PC-9 (cell line): ENCODE results near the gene ABCG5. TPM values are rescaled to one million over a fixed set of nuclear protein-coding genes. Genes with fewer than 3 reads are reported as not detected.

Experiments
- BruUV-seq: library from RNA; stranded (reverse); fragments of 400-500 nt; replicated peaks from 2 replicates; lab custom pipeline; 2021; lab: Mats Ljungman, UMichigan
- CTCF ChIA-PET: fragments of 300-600 bp; sonication (Branson Sonifier 250); formaldehyde crosslinking; loops from one replicate; lab custom pipeline; 2022; ENCODE audit warnings: antibody characterized with exemption; lab: Charles Lee
- POLR2A ChIA-PET: fragments of 300-600 bp; sonication (Branson Sonifier 250); formaldehyde crosslinking; loops from one replicate; lab custom pipeline; 2022; ENCODE audit warnings: antibody characterized with exemption; ENCODE audit not compliant: unreplicated experiment; lab: Charles Lee
- DNase-seq, 2 experiments: peaks; one replicate each; pipeline versions ENCODE4 v3.0.0 to v3.0.0-alpha.2; 2015 to 2022; ENCODE audit warnings: mixed read lengths in 1 of 2
- H2AFZ ChIP-seq: fragments of 200-600 bp; sonication (generic); 2 replicates; pipeline ENCODE4 v1.8.1; 2017; ENCODE audit warnings: antibody characterized with exemption
- H3F3A ChIP-seq: fragments of 200-600 bp; sonication (generic); 2 replicates; pipeline ENCODE4 v1.8.1; 2017; ENCODE audit warnings: antibody characterized with exemption, mild to moderate bottlenecking, low read depth; ENCODE audit not compliant: insufficient read depth
- H3K27ac ChIP-seq: fragments of 200-600 bp; sonication (generic); 2 replicates; pipeline ENCODE4 v1.6.1; 2016; ENCODE audit warnings: mixed run types
- H3K27me3 ChIP-seq: fragments of 200-600 bp; sonication (generic); 2 replicates; pipeline ENCODE4 v1.6.1; 2016; ENCODE audit warnings: low read depth, mixed run types; ENCODE audit not compliant: insufficient read depth
- H3K36me3 ChIP-seq: fragments of 200-600 bp; sonication (generic); 2 replicates; pipeline ENCODE4 v1.6.1; 2016; ENCODE audit warnings: low read depth, mixed run types
- H3K4me1 ChIP-seq: fragments of 200-600 bp; sonication (generic); replicated peaks from 2 replicates; pipeline ENCODE4 v1.6.1; 2016; ENCODE audit warnings: mixed run types; ENCODE audit not compliant: insufficient read depth
- H3K4me2 ChIP-seq: fragments of 200-600 bp; sonication (generic); 2 replicates; pipeline ENCODE4 v1.6.1; 2017; ENCODE audit warnings: mixed run types
- H3K4me3 ChIP-seq: fragments of 200-600 bp; sonication (generic); 2 replicates; pipeline ENCODE4 v1.6.1; 2016; ENCODE audit warnings: mixed run types
- H3K79me2 ChIP-seq: fragments of 200-600 bp; sonication (generic); 2 replicates; pipeline ENCODE4 v1.6.1; 2017; ENCODE audit warnings: low read depth, mixed run types
- H3K9me2 ChIP-seq: fragments of 200-600 bp; sonication (generic); 2 replicates; pipeline ENCODE4 v1.8.1; 2017; ENCODE audit warnings: mild to moderate bottlenecking; ENCODE audit not compliant: insufficient read depth
- H3K9me3 ChIP-seq: fragments of 200-600 bp; sonication (generic); 2 replicates; pipeline ENCODE4 v1.8.1; 2016; ENCODE audit warnings: low read depth; ENCODE audit not compliant: insufficient read depth
- H4K20me1 ChIP-seq: fragments of 200-600 bp; sonication (generic); 2 replicates; pipeline ENCODE4 v1.8.1; 2017; ENCODE audit not compliant: insufficient read depth
- EZH2 ChIP-seq: fragments of 200-600 bp; sonication (generic); IDR thresholded peaks from 2 replicates; pipeline ENCODE4 v1.8.0; 2017; ENCODE audit warnings: antibody characterized with exemption, low read depth
- intact Hi-C: fragments of 100-400 bp; cut with micrococcal nuclease; formaldehyde crosslinking; loops from one replicate; pipeline ENCODE4 v1.10.0; 2022; ENCODE audit not compliant: unreplicated experiment
- total RNA-seq: library from RNA; stranded (reverse); gene quantifications from 2 replicates; pipeline ENCODE4 v1.2.3, GENCODE V29; 2021
- TF ChIP-seq, protein P1 (sequence below): fragments of 200-600 bp; sonication (generic); conservative IDR thresholded peaks from 2 replicates; pipeline ENCODE4 v1.6.1; 2017; ENCODE audit warnings: mixed run types, antibody characterized with exemption, mild to moderate bottlenecking, moderate library complexity

ABCG5 gene
- total RNA-seq, 1 experiment from 2014 or later, result not detected

GRCh38 chr2:43840965-43841364 lies 2.3 kb upstream of the ABCG5 start:
- ChIA-PET POLR2A (no interaction called here), CTCF (no interaction called here)
- TF ChIP-seq EZH2, result no peak
- TF ChIP-seq, protein P1, sequence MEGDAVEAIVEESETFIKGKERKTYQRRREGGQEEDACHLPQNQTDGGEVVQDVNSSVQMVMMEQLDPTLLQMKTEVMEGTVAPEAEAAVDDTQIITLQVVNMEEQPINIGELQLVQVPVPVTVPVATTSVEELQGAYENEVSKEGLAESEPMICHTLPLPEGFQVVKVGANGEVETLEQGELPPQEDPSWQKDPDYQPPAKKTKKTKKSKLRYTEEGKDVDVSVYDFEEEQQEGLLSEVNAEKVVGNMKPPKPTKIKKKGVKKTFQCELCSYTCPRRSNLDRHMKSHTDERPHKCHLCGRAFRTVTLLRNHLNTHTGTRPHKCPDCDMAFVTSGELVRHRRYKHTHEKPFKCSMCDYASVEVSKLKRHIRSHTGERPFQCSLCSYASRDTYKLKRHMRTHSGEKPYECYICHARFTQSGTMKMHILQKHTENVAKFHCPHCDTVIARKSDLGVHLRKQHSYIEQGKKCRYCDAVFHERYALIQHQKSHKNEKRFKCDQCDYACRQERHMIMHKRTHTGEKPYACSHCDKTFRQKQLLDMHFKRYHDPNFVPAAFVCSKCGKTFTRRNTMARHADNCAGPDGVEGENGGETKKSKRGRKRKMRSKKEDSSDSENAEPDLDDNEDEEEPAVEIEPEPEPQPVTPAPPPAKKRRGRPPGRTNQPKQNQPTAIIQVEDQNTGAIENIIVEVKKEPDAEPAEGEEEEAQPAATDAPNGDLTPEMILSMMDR, result no peak
- Histone ChIP-seq H3K27ac (no peak overlapping the region), H3K79me2 (no peaks in the 10 kb centered on the region), H3K4me3 (no peak overlapping the region), H3K27me3 (peaks cover 52% of the 10 kb centered on the region; the same call in 1 of the 2 replicates), H3K9me2 (no peaks in the 10 kb centered on the region), H3K36me3 (no peaks in the 10 kb centered on the region), H3K4me1 (no peaks in the 10 kb centered on the region), H3F3A (no peaks in the 10 kb centered on the region), H4K20me1 (no peaks in the 10 kb centered on the region), H2AFZ (no peak overlapping the region), H3K9me3 (no peaks in the 10 kb centered on the region), H3K4me2 (no peak overlapping the region)
- intact Hi-C loops, result no loop called here
- BruUV-seq, result no TSS peak
- DNase-seq, result no peak

DNA sequence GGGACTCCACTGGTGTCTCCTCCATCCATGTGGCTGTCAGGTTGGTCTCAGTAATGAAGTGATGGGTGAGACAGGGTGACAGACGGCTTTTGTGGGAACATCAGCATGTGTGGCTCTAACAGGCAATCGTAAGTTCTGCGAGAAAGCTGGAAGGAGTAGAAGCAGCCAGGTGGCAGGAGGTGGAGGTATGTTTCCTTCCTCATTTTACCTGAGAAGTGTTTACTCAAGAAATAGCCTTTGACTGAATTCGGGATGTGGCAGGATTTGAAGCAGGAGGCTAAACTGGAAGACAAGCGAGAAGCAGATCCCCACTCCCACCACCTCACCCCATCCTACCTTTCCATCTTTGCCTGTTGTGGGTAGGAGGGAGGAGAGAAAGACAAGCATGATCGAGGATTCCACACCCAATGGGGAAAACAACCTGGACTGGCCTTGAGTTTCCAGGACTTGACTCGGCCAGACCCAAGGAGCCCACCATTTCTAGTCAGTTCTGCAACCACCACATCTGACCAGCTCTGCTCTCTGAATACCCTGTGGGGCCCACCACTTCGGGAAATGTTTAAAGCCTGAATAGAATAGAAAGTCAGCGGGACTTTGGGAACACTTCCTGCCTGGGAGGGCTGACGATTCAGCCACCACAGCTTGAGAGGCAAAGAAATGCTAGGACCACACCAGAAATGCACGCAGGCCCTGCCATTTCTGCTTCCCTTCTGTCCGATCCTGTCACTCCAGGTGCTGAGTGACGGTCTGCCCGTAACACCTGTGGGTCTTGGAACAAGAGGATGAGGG lies 1.3 kb upstream of the ABCG5 start:
- BruUV-seq, result no TSS peak
- POLR2A ChIA-PET, result interaction anchor here (0.6 kb wide), 1 partner anchor 1737 kb away, joined by 5 read pairs; no protein-coding TSS in a partner anchor
- H3K4me1 ChIP-seq, result no peaks in the 10 kb centered on the region
- TF ChIP-seq EZH2, result no peak
- TF ChIP-seq, protein P1, result no peak
- no peak overlapping the region for H2AFZ ChIP-seq
- no peaks in the 10 kb centered on the region for H4K20me1 ChIP-seq
- peaks cover 61% of the 10 kb centered on the region for H3K27me3 ChIP-seq
- H3K79me2 ChIP-seq, result no peaks in the 10 kb centered on the region
- CTCF ChIA-PET, result no interaction called here
- H3K4me3 ChIP-seq, result no peak overlapping the region
- H3F3A ChIP-seq, result no peaks in the 10 kb centered on the region
- intact Hi-C loops, result no loop called here
- H3K27ac ChIP-seq, result no peak overlapping the region
- H3K9me3 ChIP-seq, result no peaks in the 10 kb centered on the region
- H3K36me3 ChIP-seq, result no peaks in the 10 kb centered on the region
- no peaks in the 10 kb centered on the region for H3K9me2 ChIP-seq
- H3K4me2 ChIP-seq, result no peak overlapping the region
- no peak for DNase-seq

DNA sequence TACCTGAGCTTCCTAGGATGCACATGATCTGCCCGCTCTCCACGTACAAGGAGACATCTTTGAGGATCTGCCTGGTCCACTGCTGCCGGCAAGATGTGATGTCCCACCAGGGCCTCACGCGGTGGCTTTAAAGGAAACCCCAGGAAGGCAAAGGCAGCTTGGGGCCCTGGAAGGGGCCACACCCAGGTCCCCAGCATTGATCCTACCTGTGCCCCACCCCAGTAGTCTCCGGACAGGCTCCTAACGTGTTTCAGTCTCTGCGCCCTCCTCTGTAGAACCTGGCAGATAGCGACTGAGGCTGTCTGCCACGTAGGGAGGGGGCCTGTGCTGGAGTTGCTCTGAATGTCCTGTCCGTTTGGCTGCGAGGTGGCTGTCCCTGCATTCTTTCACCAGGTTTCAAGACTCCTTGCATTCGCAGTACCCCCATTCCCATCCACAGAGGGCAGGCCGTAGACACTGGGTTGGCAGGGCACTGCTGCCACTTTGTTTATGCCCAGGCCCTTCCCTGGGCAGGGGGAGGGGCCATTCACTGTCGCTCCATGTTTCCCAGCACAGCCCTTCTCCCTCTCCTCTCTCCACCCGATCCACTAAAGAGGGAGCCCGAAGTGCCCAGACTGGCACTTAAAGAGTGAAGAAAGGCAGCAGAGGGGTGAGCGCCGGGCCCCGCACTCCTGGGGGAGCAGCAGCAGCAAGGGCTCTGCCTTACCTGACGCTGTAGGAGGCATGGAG lies 644 bp downstream of the ABCG5 start:
- no peak overlapping the region for H2AFZ ChIP-seq
- no peak overlapping the region for H3K4me3 ChIP-seq
- intact Hi-C loops, result no loop called here
- no peaks in the 10 kb centered on the region for H3F3A ChIP-seq
- H3K9me2 ChIP-seq, result no peaks in the 10 kb centered on the region
- TF ChIP-seq, protein P1, result no peak
- TF ChIP-seq EZH2, result no peak
- ChIA-PET POLR2A (no interaction called here), CTCF (no interaction called here)
- no peak overlapping the region for H3K4me2 ChIP-seq
- no peaks in the 10 kb centered on the region for H3K9me3 ChIP-seq
- H3K27me3 ChIP-seq, result peaks cover 51% of the 10 kb centered on the region
- H3K4me1 ChIP-seq, result no peaks in the 10 kb centered on the region
- no peaks in the 10 kb centered on the region for H4K20me1 ChIP-seq
- DNase-seq, result no peak
- H3K27ac ChIP-seq, result no peak overlapping the region
- H3K36me3 ChIP-seq, result no peaks in the 10 kb centered on the region
- no peaks in the 10 kb centered on the region for H3K79me2 ChIP-seq
- no TSS peak for BruUV-seq
